IMR-90 (cell line): ENCODE data around the gene ARMC9.

Experiments used
- POLR2A ChIP-seq: IDR thresholded peaks from 2 replicates; pipeline ENCODE4 v1.6.1; 2012; ENCODE audit warnings: mild to moderate bottlenecking, low read depth, low read length
- SMC3 ChIP-seq: fragments of 150-350 bp; IDR thresholded peaks from 2 replicates; pipeline ENCODE4 v1.6.1; 2016; ENCODE audit warnings: low read depth, mild to moderate bottlenecking, antibody characterized with exemption, low read length, moderate library complexity

- no peak for TF ChIP-seq SMC3
- no peak; the same call in 1 of the 2 replicates for TF ChIP-seq POLR2A
These were observed at the start of gene ARMC9 for GRCh38 chr2:231198291-231199173.
